GM23248 (cell line): ENCODE results near the gene LCE6A. TPM values are rescaled to one million over a fixed set of nuclear protein-coding genes. Genes with fewer than 3 reads are reported as not detected.
A peak's percentile ranks its signal among the peaks of the same experiment; 100 is the strongest.

Source experiments
- DNase-seq: peaks from one replicate; pipeline ENCODE4 v3.0.0-alpha.2; 2015
- H2AFZ ChIP-seq: fragments of 200-600 bp; sonication (generic); 2 replicates; pipeline ENCODE4 v1.6.1; 2016; ENCODE audit warnings: antibody characterized with exemption
- H3F3A ChIP-seq: fragments of 200-600 bp; sonication (generic); 2 replicates; pipeline ENCODE4 v1.6.1; 2016; ENCODE audit warnings: mild to moderate bottlenecking, antibody characterized with exemption, mixed run types; ENCODE audit not compliant: insufficient read depth
- H3K27ac ChIP-seq: fragments of 200-600 bp; sonication (generic); 2 replicates; pipeline ENCODE4 v1.5.1; 2016; ENCODE audit warnings: mild to moderate bottlenecking
- H3K27me3 ChIP-seq: fragments of 200-600 bp; sonication (generic); replicated peaks from 2 replicates; pipeline ENCODE4 v1.6.1; 2016; ENCODE audit warnings: mild to moderate bottlenecking; ENCODE audit not compliant: insufficient read depth
- H3K36me3 ChIP-seq: fragments of 200-600 bp; sonication (generic); 2 replicates; pipeline ENCODE4 v1.6.1; 2016; ENCODE audit warnings: low read depth, mild to moderate bottlenecking
- H3K4me1 ChIP-seq: fragments of 200-600 bp; sonication (generic); 2 replicates; pipeline ENCODE4 v1.6.1; 2016; ENCODE audit warnings: mild to moderate bottlenecking; ENCODE audit not compliant: insufficient read depth
- H3K4me2 ChIP-seq: fragments of 200-600 bp; sonication (generic); one replicate; pipeline ENCODE4 v1.6.1; 2016; ENCODE audit warnings: mild to moderate bottlenecking; ENCODE audit not compliant: unreplicated experiment
- H3K4me3 ChIP-seq: fragments of 200-600 bp; sonication (generic); 2 replicates; pipeline ENCODE4 v1.5.1; 2016; ENCODE audit warnings: mild to moderate bottlenecking
- H3K79me2 ChIP-seq: fragments of 200-600 bp; sonication (generic); 2 replicates; pipeline ENCODE4 v1.6.1; 2016; ENCODE audit warnings: mild to moderate bottlenecking; ENCODE audit not compliant: insufficient read depth
- H3K9ac ChIP-seq: fragments of 200-600 bp; sonication (generic); 2 replicates; pipeline ENCODE4 v1.6.1; 2016; ENCODE audit warnings: mild to moderate bottlenecking
- H3K9me2 ChIP-seq: fragments of 200-600 bp; sonication (generic); 2 replicates; pipeline ENCODE4 v1.6.1; 2016; ENCODE audit warnings: mixed run types, mild to moderate bottlenecking, moderate library complexity; ENCODE audit not compliant: insufficient read depth
- H3K9me3 ChIP-seq: fragments of 200-600 bp; sonication (generic); one replicate; pipeline ENCODE4 v1.6.1; 2017; ENCODE audit warnings: low read depth
- H4K20me1 ChIP-seq: fragments of 200-600 bp; sonication (generic); 2 replicates; pipeline ENCODE4 v1.6.0; 2016; ENCODE audit not compliant: insufficient read depth
- EZH2 ChIP-seq: fragments of 200-600 bp; sonication (generic); IDR thresholded peaks from 2 replicates; pipeline ENCODE4 v1.6.1; 2018; ENCODE audit warnings: antibody characterized with exemption, mild to moderate bottlenecking; ENCODE audit not compliant: insufficient read depth, poor library complexity, severe bottlenecking
- EZH2phosphoT487 ChIP-seq: fragments of 200-600 bp; sonication (generic); IDR thresholded peaks from 2 replicates; pipeline ENCODE4 v1.6.1; 2018; ENCODE audit warnings: antibody characterized with exemption, moderate library complexity, mild to moderate bottlenecking, low read depth; ENCODE audit not compliant: insufficient read depth
- WGBS, 2 experiments: methylation state at CpG; one replicate each; pipeline ENCODE4 v1.1.6; 2015 to 2017; ENCODE audit warnings: low lambda C conversion rate in 2 of 2, low coverage in 1 of 2; ENCODE audit errors: missing lambda C conversion rate in 2 of 2; 5-methylcytosine and 5-hydroxymethylcytosine counted together
- in situ Hi-C: fragments of 300-500 bp; cut with MboI; formaldehyde crosslinking; loops from 2 replicates; pipeline ENCODE4 v1.15.0; 2020
- polyA plus RNA-seq: library from polyadenylated mRNA; unstranded; fragments of >200 nt; fragmentation: Nextera tagmentation; extraction: Ambion mirVana; gene quantifications from 2 replicates; pipeline ENCODE4 v1.2.1, GENCODE V29; 2016
- total RNA-seq: library from RNA; depleted of rRNA; stranded (reverse); fragments of >200 nt; shearing (Covaris generic); gene quantifications from 2 replicates; pipeline ENCODE4 v1.2.3, GENCODE V29; 2014; rRNA removed

Gene LCE6A
- total RNA-seq (not detected in 2 replicates), polyA plus RNA-seq (not detected in 2 replicates)

- H3K4me1 ChIP-seq = no peaks in the 10 kb centered on the region
- no peak within 1 kb of the TSS for H3K4me3 ChIP-seq
- no peaks in the 10 kb centered on the region for H3F3A ChIP-seq
- no peaks in the 10 kb centered on the region for H3K79me2 ChIP-seq
- no peaks in the 10 kb centered on the region for H3K9me3 ChIP-seq
- DNase-seq = no peak
- no peaks in the 10 kb centered on the region for H3K9me2 ChIP-seq
- no peaks in the 10 kb centered on the region for H4K20me1 ChIP-seq
- no peak for TF ChIP-seq EZH2phosphoT487
- no peak for TF ChIP-seq EZH2
- 0 out of 2 replicates have a peak, but pooled peaks cover 13% of the 10 kb centered on the region for H3K27me3 ChIP-seq
- no peak within 1 kb of the TSS for H3K4me2 ChIP-seq
- WGBS, 2 experiments = 39 to 64% methylated on average over 3 of the region's 3 CpGs
- H3K9ac ChIP-seq = no peak within 1 kb of the TSS
- H3K36me3 ChIP-seq = no peaks in the 10 kb centered on the region
- H3K27ac ChIP-seq = no peak within 1 kb of the TSS
- in situ Hi-C loops = no loop called here
- H2AFZ ChIP-seq = no peak within 1 kb of the TSS
Measured at GRCh38 chr1:152842556-152842955, at the start of gene LCE6A. Gene LCE6A, plus strand, starts transcription at chr1:152842856. Its CDS starts 665 bp downstream, at chr1:152843521.

GRCh38 chr1:152795686-152796085 is 47.0 kb upstream of the LCE6A start:
- WGBS, 2 experiments = 26 to 31% methylated on average over 4 of the region's 4 CpGs
- Histone ChIP-seq H2AFZ (no peak overlapping the region), H3K36me3 (no peaks in the 10 kb centered on the region), H3K79me2 (no peaks in the 10 kb centered on the region), H3K4me2 (no peak overlapping the region), H3K9me2 (no peaks in the 10 kb centered on the region), H3K4me3 (no peak overlapping the region), H3K27me3 (peaks cover 9% of the 10 kb centered on the region; the same call in 1 of the 2 replicates), H3F3A (no peaks in the 10 kb centered on the region), H3K9me3 (no peaks in the 10 kb centered on the region), H3K27ac (no peak overlapping the region), H4K20me1 (no peaks in the 10 kb centered on the region), H3K9ac (no peak overlapping the region), H3K4me1 (no peaks in the 10 kb centered on the region)
- DNase-seq = no peak
- in situ Hi-C loops = no loop called here
- no peak for TF ChIP-seq EZH2phosphoT487
- no peak for TF ChIP-seq EZH2

- Histone ChIP-seq H3K9me2 (no peaks in the 10 kb centered on the region), H3K27me3 (peaks cover 9% of the 10 kb centered on the region; the same call in 1 of the 2 replicates), H3K4me2 (no peak within 1 kb of the TSS), H3K79me2 (no peaks in the 10 kb centered on the region), H3K9me3 (no peaks in the 10 kb centered on the region), H3F3A (no peaks in the 10 kb centered on the region), H3K4me3 (no peak within 1 kb of the TSS), H3K4me1 (no peaks in the 10 kb centered on the region), H3K36me3 (no peaks in the 10 kb centered on the region), H3K27ac (no peak within 1 kb of the TSS), H4K20me1 (no peaks in the 10 kb centered on the region), H2AFZ (no peak within 1 kb of the TSS), H3K9ac (no peak within 1 kb of the TSS)
- TF ChIP-seq EZH2 (no peak), EZH2phosphoT487 (no peak)
- 7 to 10% methylated on average over 2 to 3 of the region's 3 CpGs for WGBS, 2 experiments
- no peak for DNase-seq
- in situ Hi-C loops = no loop called here
Measured at GRCh38 chr1:152796421-152796820, 46.2 kb upstream of the LCE6A start, which contains the start of gene LCE1D. Gene LCE1D, plus strand, starts transcription at chr1:152796721. Its CDS starts 1,074 bp downstream, at chr1:152797795.

GRCh38 chr1:152801333-152801732 is 41.3 kb upstream of the LCE6A start:
- in situ Hi-C loops = no loop called here
- Histone ChIP-seq H3K4me1 (no peaks in the 10 kb centered on the region), H3K27me3 (peaks cover 9% of the 10 kb centered on the region; the same call in 1 of the 2 replicates), H3K27ac (no peak overlapping the region), H3K79me2 (no peaks in the 10 kb centered on the region), H3K4me3 (no peak overlapping the region), H3K9ac (no peak overlapping the region), H3F3A (no peaks in the 10 kb centered on the region), H2AFZ (no peak overlapping the region), H3K9me3 (no peaks in the 10 kb centered on the region), H4K20me1 (no peaks in the 10 kb centered on the region), H3K4me2 (no peak overlapping the region), H3K9me2 (no peaks in the 10 kb centered on the region), H3K36me3 (no peaks in the 10 kb centered on the region)
- no peak for TF ChIP-seq EZH2
- no peak for TF ChIP-seq EZH2phosphoT487
- peak; percentile 12 for DNase-seq
- whole genome bisulfite sequencing, 2 experiments = 4 to 5% methylated on average over 1 of the region's 1 CpG
